GM18526 (cell line): ENCODE data around the gene PSMB4.

ENCODE experiments used
- POLR2A ChIP-seq: IDR thresholded peaks from 3 replicates; pipeline ENCODE4 v1.6.1; 2011; ENCODE audit not compliant: insufficient read length; ENCODE audit errors: extremely low read depth

Gene PSMB4

GRCh38 chr1:151399324-151400171 lies at the start of gene PSMB4:
TSS of gene PSMB4 (plus strand) at chr1:151399573. CDS start at chr1:151399588, 15 bp downstream.
- TF ChIP-seq POLR2A: peak; percentile 84

DNA sequence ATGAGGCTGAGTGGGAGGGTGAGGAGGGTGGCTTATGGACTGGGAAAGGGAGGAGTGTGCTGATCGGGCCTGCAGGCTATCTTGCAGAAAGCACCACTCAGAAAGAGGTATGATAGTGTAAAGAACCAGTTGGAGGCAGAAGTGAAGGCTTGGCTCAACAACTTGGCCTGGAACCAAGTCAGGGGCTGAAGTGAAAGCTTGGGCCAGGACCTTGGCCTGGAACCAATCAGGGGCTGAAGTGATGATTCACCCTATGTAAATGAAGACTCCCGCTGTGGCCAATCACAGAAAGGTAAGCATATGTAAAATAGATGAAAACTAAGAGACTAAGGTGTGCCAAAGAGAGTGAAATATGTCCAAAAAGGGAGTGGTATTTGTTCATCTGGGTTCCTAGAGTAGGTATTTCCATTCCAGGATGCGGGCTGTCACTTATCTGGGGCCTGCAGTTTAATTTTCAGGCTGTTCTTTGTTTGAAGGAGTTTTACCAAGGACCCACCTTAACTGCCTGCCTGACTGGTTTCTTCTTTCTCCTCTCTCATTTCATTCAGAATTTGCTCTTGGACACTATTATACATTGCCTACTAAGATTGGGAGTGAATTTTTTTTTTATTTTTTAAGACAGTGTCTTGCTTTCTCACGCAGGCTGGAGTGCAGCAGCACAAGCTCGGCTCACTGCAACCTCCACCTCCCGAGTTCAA lies 47.2 kb upstream of the PSMB4 start:
- no peak for TF ChIP-seq POLR2A

- no peak for TF ChIP-seq POLR2A
Observed at GRCh38 chr1:151356696-151357095, 42.7 kb upstream of the PSMB4 start.

GRCh38 chr1:151361883-151362282 lies 37.5 kb upstream of the PSMB4 start:
- no peak for TF ChIP-seq POLR2A

DNA sequence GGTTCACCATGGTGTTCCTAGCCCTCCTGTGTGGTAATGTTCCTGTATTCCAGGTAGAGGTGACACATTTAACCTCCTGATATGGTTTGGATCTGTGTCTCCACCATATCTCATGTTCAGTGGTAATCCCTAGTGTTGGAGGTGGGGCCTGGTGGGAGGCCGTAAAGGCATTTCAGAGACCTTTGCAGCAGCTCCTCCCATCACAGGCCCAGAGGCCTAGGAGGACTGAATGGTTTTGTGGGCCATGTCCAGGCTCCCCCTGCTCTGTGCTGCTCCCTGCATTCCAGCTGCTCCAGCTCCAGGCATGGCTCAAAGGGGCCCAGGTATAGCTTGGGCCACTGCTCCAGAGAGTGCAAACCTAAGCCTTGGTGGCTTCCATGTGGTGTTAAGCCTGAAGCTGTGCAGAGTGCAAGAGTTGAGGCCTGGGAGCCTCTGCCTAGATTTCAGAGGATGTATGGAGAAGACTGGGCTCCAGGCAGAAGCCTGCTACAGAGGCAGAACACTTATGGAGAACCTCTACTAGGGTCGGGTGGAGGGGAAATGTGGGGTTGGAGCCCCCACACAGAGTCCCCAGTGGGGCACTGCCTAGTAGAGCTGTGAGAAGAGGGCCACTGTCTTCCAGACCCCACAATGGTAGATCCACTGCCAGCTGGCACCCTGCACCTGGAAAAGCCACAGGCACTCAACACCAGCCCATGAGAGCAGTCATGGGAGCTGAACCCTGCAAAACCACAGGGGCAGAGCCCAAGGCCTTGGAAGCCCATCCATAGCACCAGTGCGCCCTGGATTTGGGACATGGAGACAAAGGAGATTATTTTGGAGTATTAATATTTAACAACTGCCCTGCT lies 36.8 kb upstream of the PSMB4 start:
- no peak for TF ChIP-seq POLR2A

- TF ChIP-seq POLR2A: no peak
Observed at GRCh38 chr1:151364996-151365395, 34.4 kb upstream of the PSMB4 start.

- TF ChIP-seq POLR2A: no peak
Observed at GRCh38 chr1:151367658-151368392, 31.5 kb upstream of the PSMB4 start.

- no peak for TF ChIP-seq POLR2A
Observed at GRCh38 chr1:151368393-151369301, 30.7 kb upstream of the PSMB4 start.

- no peak for TF ChIP-seq POLR2A
Observed at GRCh38 chr1:151369302-151369610, 30.1 kb upstream of the PSMB4 start.

- no peak for TF ChIP-seq POLR2A
Observed at GRCh38 chr1:151369621-151370048, 29.7 kb upstream of the PSMB4 start.

- TF ChIP-seq POLR2A: no peak
Observed at GRCh38 chr1:151370211-151370911, 29.0 kb upstream of the PSMB4 start.

DNA sequence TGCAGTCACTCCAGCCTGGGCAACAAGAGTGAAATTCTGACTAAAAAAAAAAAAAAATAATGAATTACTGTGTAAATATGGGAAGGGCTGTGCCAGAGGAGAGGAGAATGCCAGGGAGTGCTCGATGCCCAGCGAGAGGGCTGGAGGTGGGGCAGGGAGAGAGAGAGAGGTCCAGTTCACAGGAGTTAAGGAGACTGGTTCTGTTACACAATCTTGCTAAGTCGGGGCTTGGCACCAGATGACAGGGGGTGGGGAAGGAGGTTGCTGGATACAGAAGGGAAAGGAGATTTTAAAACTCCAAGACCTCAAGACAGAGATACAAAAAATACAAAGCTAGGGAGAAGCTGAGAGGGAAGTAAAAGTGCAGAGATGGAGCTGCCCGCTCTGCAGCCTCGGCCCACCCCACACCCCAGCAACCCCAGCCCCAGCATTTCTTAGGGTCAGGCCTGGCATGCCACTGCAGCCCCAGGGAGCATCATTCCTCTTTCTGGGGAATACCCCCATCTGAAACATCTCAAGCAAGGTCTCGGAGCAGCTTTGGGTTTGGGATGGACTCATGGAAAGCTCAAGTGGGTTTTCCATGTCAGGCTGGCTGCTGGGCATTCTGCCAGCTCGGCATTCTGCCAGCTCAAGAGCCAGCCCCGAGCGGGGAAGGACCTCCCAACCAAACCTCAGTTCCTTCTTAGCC lies 27.9 kb upstream of the PSMB4 start:
- TF ChIP-seq POLR2A: no peak
